ENCODE results near the gene POLRMT.

DNA sequence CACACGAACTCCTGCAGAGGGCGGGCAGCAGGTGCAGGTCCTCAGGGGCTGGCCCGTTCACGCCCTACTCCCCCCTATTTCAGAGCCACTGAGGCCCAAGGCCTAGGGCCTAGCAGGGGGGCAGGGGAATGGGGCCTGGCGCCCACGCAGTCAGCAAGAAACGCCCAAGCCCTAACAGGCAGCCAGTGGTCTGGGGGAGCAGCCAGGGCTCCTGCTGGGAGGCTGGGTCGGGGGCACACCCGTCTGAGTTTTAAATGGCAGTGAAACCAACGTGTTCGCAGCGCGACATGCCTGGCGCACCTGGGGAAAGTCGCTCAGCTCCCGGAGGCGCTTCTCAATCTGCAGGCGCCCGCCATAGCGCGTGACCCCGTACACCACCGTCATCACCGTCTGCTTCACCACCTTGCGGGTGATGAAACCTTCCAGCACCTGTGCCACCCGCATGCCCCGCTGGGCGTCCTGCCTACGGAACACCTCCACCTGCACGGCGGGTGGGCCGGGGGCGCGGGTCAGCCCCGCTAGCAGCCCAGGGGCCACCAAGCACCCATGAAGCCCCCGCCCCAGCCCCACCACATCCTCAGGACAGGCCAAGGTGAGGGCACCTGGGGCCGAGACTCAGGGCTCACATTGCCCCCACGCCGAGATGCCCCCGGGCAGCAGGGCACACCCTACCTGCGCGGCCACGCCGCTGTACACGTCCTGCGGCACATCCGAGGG, 13.9 kb downstream of the POLRMT start:
- TF ChIP-seq, protein P1, sequence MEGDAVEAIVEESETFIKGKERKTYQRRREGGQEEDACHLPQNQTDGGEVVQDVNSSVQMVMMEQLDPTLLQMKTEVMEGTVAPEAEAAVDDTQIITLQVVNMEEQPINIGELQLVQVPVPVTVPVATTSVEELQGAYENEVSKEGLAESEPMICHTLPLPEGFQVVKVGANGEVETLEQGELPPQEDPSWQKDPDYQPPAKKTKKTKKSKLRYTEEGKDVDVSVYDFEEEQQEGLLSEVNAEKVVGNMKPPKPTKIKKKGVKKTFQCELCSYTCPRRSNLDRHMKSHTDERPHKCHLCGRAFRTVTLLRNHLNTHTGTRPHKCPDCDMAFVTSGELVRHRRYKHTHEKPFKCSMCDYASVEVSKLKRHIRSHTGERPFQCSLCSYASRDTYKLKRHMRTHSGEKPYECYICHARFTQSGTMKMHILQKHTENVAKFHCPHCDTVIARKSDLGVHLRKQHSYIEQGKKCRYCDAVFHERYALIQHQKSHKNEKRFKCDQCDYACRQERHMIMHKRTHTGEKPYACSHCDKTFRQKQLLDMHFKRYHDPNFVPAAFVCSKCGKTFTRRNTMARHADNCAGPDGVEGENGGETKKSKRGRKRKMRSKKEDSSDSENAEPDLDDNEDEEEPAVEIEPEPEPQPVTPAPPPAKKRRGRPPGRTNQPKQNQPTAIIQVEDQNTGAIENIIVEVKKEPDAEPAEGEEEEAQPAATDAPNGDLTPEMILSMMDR (tag by site-specific recombination; IDR thresholded peaks at IDR 0.05): no peak
- TF ChIP-seq ZFP3 (tag by site-specific recombination; IDR thresholded peaks at IDR 0.05; ENCODE audit: low read depth) (no peak), ZBTB1 (tag by site-specific recombination; IDR thresholded peaks at IDR 0.05) (no peak), ZNF777 (tag by site-specific recombination; IDR thresholded peaks at IDR 0.05; ENCODE audit: borderline replicate concordance) (no peak), ZSCAN23 (tag by site-specific recombination; IDR thresholded peaks at IDR 0.05) (no peak), ZNF629 (tag by site-specific recombination; IDR thresholded peaks at IDR 0.05) (no peak), ZNF274 (IDR thresholded peaks at IDR 0.05; ENCODE audit: low read length) (no peak), ZNF274 (tag by site-specific recombination; IDR thresholded peaks at IDR 0.05; ENCODE audit: borderline replicate concordance) (no peak), ZNF248 (tag by site-specific recombination; IDR thresholded peaks at IDR 0.05) (no peak), ZBTB7A (tag by site-specific recombination; IDR thresholded peaks at IDR 0.05; ENCODE audit: low read depth) (no peak), ZNF501 (tag by site-specific recombination; IDR thresholded peaks at IDR 0.05) (no peak), ZNF114 (tag by site-specific recombination; IDR thresholded peaks at IDR 0.05) (no peak)
- TF ChIP-seq, protein P2, sequence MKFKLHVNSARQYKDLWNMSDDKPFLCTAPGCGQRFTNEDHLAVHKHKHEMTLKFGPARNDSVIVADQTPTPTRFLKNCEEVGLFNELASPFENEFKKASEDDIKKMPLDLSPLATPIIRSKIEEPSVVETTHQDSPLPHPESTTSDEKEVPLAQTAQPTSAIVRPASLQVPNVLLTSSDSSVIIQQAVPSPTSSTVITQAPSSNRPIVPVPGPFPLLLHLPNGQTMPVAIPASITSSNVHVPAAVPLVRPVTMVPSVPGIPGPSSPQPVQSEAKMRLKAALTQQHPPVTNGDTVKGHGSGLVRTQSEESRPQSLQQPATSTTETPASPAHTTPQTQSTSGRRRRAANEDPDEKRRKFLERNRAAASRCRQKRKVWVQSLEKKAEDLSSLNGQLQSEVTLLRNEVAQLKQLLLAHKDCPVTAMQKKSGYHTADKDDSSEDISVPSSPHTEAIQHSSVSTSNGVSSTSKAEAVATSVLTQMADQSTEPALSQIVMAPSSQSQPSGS (tag by site-specific recombination; IDR thresholded peaks at IDR 0.05; ENCODE audit: low read depth): no peak
- TF ChIP-seq, protein P3, sequence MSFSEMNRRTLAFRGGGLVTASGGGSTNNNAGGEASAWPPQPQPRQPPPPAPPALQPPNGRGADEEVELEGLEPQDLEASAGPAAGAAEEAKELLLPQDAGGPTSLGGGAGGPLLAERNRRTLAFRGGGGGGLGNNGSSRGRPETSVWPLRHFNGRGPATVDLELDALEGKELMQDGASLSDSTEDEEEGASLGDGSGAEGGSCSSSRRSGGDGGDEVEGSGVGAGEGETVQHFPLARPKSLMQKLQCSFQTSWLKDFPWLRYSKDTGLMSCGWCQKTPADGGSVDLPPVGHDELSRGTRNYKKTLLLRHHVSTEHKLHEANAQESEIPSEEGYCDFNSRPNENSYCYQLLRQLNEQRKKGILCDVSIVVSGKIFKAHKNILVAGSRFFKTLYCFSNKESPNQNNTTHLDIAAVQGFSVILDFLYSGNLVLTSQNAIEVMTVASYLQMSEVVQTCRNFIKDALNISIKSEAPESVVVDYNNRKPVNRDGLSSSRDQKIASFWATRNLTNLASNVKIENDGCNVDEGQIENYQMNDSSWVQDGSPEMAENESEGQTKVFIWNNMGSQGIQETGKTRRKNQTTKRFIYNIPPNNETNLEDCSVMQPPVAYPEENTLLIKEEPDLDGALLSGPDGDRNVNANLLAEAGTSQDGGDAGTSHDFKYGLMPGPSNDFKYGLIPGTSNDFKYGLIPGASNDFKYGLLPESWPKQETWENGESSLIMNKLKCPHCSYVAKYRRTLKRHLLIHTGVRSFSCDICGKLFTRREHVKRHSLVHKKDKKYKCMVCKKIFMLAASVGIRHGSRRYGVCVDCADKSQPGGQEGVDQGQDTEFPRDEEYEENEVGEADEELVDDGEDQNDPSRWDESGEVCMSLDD (tag by site-specific recombination; IDR thresholded peaks at IDR 0.05): no peak
